Activated CD4-positive, alpha-beta T cell treated with anti-CD3 and anti-CD28 coated beads, Interleukin-2, amount 50 U/mL, for 4 hours (primary cell): ENCODE results near the gene LRRC66.

Experiments
- DNase-seq, 2 experiments: peaks; one replicate each; pipeline ENCODE4 v3.0.0-alpha.2; 2020

The LRRC66 gene

DNA sequence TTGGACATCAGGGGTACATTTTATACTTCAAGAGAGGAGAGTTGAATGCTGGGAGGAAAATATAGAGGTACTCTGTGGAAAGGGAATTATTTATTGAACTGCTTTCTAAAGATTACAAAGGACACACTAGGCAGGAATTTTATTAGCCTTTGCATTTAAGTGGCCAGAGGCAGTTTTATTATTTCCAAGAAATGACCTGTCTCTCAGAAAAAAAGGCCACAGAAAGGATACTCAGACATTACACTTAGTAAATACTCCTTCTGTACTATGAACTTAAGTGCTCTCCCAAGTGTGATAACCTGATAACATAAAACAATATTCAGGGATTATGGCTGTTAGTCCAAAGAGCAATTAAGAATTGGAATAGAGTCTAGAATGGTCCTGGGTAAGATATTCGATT is 7.5 kb downstream of the LRRC66 start:
- no peak for DNase-seq

DNA sequence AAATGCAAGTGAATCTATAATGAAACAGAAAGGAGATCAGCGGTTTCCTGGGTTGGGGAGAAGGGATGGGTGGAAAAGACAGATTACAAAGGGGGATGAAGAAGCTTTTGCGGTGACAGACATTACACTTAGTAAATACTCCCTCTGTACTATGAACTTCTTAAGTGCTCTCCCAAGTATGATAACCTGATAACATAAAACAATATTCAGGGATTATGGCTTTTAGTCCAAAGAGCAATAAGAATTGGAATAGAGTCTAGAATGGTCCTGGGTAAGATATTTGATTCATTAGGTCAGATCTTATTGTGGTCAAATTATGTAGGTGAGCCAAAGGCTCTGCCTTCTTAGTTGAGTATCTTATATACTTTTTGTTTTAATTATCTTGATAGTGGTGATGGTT is 9.2 kb downstream of the LRRC66 start:
- no peak for DNase-seq

DNA sequence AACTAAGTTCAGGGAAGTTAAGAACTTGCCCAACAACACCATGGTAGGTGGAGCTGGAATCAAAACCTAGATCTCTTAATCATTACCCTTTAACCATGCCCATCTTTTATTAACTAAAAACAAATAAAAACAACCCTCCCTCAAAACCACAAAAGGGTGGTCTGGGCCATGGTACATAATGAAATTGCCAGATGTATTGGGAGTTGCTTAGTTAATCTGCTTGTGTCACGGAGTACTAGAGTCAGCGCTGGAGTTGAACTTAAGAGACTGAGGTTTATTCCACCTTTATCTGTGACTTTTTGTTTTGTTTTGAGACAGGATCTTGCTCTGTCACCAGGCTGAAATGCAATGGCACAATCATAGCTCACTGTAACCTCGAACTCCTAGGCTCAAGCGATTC is 13.3 kb downstream of the LRRC66 start:
- no peak for DNase-seq

DNA sequence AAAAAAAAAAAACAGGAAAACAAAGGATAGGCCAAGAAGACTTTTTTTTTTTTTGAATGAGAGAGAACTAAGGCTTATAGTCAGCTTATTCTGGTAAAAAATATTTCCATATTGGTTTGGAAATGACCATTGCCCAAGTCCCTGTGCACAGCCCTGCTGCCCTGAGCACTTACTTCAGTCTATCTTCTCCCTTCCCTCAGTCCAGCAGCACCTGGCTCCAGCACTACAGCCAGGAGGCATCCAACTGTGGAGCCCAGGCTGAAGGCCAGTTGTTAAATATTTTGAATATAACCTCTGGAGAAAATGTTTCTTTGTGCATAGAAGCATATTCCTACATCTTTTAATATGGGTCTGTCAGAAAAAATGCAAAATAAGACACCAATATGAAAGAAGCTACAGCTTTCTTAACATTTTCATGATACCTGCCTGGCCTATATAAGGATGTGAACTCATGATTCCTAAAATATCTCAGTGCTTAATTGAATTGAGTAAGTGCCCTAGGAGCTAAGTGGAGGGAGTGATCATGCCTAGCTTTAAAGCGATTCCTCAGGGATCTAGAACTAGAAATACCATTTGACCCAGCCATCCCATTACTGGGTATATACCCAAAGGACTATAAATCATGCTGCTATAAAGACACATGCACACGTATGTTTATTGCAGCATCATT is 14.4 kb downstream of the LRRC66 start:
- DNase-seq = no peak

DNA sequence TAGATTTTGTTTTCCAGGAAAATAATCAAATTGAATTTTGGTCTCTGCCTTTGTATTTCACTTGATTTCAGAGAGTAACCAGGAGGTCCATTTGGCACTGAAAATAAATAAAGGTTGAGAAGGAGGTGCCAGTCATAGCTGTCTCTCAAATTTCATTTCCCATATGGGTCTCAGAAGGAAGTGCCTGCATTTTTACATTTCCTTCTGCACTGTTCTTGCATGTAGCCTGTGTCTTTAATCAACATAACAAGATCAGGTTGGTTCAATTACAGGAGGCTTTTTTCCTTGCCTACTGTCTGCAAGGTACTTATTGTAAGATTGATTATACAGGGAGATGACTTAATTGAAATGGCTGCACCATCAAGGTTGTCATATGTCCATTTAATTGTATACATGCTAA is 15.7 kb downstream of the LRRC66 start:
- no peak for DNase-seq

DNA sequence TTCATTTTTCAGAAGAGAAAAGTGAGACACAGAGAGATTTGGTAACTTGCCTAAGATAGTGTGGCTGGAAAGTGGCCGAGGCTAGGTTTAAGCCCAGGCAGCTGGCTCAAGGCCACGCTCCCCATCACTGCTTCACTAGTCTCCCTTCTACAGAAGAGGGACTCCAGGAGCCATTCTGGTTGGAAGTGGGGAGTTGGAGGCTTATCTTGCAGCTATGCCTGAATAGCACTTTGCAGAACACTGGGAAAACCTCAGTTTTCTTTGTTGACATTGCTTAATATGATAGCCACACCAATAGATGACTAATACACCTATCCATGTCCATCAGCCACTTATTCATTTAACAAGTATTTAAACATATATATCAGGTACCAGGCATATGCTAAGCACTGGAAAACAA is 18.5 kb downstream of the LRRC66 start:
- DNase-seq = no peak

DNA sequence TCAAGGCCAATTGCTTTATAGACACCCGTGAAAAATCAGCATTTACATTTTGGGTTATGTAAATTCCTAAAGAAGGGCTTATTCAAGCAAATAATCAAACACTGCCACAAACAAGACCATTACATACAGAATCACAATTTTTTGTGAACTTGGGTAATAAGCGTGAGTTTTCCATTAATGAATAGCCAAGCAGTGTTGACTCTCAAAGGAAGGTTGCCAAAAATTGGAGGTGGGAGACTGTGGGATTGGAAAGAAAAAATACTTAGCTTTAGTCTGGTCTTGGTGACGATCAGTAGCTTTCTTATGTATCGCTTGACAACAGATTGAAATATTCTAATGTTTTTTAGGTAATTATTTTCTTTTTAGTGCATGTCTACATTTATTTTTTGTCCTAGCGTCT is 20.9 kb downstream of the LRRC66 start:
- DNase-seq = no peak

DNA sequence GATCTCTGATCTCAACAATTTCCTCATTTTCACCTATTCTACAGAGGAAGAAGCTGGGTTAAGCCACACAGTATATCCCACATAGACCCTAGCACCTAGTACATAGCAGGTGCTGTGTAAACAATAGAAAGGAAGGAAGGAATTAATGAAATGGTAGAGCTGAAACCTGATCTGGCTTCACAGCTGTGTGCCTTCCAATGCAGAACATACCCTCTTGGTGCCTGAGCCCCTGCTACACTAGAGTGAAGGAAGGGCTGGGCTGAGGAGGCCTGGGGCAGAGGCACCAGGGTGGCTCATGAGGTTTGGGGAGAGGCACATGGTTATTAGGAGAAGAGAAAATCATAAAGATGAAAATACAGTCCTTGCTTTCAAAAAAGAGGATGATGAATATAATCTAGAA is 21.3 kb downstream of the LRRC66 start:
- no peak for DNase-seq

DNA sequence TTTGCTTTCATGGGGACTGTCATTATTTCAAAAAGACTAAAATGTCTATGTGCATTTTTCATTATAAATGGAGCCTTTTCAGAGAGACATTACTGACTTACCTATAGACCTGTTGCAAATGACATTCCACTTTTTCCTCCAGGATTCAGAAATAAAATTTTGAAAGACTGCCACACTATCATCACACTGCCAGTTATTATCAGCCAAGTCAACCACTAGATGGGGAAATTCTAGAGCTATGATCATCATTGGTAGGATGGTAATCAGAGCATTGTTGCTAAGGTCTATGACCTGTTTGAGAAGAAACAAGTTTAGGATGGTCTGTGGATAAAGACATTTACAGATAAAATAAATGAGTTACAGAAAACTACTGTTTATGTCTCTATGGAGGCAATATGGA is 22.5 kb downstream of the LRRC66 start:
- no peak for DNase-seq

DNA sequence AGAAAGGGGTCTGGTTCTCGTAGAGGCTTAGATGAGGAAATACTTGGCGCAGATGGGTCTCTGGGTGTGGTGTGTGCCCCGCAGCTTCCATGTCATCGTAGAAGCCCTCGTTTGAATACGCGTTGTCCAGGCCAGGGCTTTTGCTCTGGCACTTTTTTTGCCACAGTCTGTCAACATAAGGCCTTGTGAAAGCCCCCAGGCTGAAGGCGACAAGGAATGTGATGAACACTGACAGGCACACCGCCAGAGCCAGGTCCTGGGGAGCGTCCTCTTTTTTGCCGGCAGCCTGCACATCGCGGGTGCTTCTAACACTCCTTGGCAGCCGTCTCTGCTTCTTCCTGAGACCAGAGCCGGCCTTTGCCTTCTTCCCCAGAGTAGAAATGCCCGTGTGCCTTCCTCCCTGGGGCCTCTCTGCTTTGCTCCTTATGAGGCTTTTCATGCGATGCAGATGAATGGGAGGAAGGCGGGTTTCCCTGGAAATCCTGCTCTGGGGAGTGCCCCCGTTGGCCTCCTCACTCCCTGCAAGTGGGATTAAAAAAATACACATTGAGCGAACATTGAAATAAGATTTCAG is 24.4 kb downstream of the LRRC66 start:
- no peak for DNase-seq

DNA sequence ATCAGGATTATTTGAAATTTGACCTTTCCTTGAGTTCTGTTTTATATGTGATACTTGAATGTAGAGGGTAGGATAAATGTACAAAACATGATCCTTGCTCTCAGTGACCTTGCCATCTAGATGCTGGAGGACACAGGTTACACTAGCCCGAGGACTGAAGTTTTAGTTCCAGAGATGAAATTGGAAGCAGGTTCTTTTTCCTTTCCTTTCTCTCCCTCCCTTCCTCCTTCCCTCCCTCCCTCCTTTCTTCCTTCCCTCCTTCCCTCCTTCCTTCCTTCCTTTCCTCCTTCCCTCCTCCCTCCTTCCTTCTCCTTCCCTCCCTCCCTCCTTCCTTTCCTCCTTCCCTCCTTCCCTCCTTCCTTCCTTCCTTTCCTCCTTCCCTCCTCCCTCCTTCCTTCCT is 54.3 kb downstream of the LRRC66 start:
- DNase-seq = no peak

DNA sequence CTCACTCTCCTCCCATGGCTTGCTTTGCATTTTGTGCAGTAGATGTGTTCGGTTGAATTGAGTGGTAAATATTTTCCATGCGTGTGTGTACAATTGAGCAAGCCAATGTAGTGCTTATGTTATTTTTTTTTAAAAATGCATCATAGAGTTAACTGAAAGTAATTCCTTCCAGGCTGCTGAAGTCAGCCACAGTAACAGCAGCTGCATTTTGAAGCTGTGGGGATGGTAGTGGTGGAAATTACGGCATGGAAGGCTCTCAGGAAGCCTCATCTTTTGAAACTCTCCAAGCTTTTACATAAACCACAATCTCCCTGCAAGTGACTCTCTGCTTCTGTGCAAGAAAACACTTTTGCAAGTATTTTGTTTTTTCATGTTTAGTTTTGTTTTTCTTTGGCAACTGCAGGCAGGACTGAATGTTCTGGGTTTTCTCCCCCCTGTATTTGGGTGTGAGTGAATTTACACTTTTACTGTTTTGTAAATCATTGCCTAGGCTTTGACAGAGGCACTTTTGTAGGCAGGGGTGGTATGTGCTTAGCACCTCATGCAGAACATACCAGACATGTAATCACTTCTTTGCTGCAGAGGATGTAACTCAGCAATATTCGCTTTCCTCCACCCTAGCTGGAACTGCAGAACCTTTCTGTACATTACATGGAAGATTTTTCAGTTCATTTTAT is 56.2 kb downstream of the LRRC66 start:
- no peak for DNase-seq

DNA sequence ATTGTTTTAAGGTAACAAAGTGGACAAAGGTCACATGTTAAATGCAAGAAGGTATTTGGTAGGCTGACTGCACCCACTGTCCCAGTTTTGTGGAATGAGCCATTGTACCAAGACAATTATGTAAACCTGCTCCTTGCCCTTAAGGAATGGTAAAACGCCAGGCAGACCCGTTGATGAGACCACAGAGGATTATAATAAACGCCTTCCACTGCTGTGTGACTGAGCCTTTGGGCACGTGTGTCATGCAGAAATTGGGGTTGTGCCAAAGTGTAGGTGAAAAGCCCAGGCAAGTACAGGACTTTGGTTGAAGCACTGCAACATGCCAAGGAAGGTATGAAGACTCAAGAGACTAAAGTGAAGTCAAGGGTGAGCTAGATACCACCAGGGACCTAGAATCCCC is 59.7 kb downstream of the LRRC66 start:
- DNase-seq = no peak

DNA sequence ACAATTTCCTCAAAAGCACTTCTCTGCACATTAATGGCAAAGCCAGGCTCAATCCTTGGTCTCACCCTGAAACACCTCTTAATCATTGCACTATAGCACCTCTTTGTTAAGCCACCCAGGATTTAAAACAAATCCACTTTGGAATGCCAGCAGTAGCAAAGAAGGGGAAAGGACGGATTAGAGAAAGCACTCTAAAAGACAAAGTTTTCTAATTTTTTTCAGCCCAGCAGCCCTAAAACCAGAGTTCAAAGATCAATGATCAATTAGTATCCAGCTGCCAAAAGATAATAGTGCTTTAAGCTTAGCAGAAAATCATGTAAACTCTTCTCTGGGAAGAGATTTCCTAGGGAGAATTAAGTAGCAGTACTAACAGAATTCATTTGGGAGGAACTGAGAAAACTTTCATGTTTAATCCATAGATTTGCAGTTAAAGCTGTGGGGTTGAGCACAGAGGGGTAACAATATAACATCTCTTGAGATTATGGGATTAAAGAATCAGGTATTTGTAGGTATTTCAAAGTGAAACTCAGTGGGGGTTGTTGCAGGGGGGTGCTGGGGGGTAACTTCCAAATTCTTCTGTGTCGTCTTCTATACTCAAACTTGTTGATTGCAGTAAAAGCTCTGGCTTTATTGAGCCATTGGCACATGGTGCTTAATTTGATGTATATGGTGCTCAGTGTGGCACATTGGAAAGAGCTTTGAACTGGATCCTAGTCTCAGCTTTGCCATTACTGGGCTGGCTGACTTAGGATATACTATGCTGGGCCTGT is 61.8 kb downstream of the LRRC66 start:
- no peak for DNase-seq
